Sigmoid colon (tissue), 4 donors: Measurements from ENCODE around the gene KDR.

Experiments used
- CTCF ChIP-seq, 4 experiments: fragments of 450-650 bp in 3 of 4; fragments of 200-600 bp in 1 of 4; IDR thresholded peaks; one replicate each; pipeline ENCODE4 v1.5.1; 2016 to 2019; ENCODE audit warnings: antibody characterized with exemption in 4 of 4, mild to moderate bottlenecking in 3 of 4, moderate library complexity in 2 of 4
- EP300 ChIP-seq, 4 donors: sonication (generic); formaldehyde crosslinking; IDR thresholded peaks; one replicate each; pipeline ENCODE4 v1.6.1; 2017; ENCODE audit warnings: antibody characterized with exemption in 4 of 4
- POLR2A ChIP-seq, 2 donors: fragments of 450-650 bp; IDR thresholded peaks; one replicate each; pipeline ENCODE4 v1.6.1; 2016; ENCODE audit warnings: antibody characterized with exemption in 2 of 2, mild to moderate bottlenecking in 2 of 2, moderate library complexity in 2 of 2
- POLR2AphosphoS5 ChIP-seq, 4 donors: sonication (generic); formaldehyde crosslinking; IDR thresholded peaks; one replicate each; pipeline ENCODE4 v1.6.1; 2017; ENCODE audit warnings: antibody characterized with exemption in 4 of 4

GRCh38 chr4:55086578-55086977 lies 38.8 kb downstream of the KDR start:
- TF ChIP-seq POLR2AphosphoS5 (IDR thresholded peaks at IDR 0.05) (no peak), CTCF (IDR thresholded peaks at IDR 0.05) (no peak), EP300 (IDR thresholded peaks at IDR 0.05) (no peak), POLR2A (IDR thresholded peaks at IDR 0.05) (no peak)
